Medulla oblongata (tissue), 1 donor: Measurements from ENCODE around the gene IL15.

Experiments used
- DNase-seq: peaks from one replicate; pipeline ENCODE4 v3.0.0-alpha.2; 2015; ENCODE audit errors: extremely low spot score

Gene IL15

DNA sequence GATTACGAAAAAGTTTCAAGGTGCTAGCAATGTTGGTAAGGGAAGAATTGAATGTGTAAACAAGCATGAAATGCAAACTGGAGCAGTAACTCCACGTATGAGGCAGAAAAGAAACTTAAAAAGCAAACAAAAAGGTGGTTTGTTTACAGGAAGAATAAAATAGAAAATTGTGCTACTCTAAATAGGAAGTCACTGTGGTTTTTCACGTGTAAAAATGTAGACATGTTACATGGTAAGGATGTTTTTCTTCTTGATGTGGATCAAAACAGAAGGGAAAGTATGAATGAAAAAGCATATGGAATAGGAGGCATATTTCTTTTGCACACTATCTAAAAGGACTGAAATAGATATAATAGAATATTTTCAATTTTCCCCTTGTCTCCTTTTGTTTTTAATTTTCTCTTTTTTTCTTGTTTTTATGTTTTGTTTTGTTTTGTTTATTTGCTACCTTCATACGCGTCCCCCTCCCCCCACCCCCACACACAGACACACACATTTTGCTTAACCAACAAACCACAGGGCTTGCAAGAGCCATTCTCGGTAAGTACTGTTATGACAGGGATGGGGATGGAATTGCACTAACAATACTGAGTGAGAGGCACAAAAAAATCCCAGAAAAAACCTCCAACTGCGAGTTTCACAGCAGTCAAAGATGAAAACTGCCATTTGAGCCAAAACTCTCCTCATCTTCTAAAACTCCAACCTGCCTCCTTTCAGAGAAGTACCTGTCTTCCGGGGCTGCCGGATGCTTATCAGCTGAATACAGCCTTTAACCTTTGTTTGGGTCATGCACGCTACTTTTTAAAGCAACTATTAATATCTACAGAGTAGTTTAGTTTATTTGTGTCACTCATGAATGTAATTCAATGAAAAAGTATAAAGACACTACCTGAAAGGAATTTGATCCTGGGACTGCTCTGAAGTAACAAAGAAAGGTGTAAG is 135.8 kb downstream of the IL15 start:
- no peak for DNase-seq

DNA sequence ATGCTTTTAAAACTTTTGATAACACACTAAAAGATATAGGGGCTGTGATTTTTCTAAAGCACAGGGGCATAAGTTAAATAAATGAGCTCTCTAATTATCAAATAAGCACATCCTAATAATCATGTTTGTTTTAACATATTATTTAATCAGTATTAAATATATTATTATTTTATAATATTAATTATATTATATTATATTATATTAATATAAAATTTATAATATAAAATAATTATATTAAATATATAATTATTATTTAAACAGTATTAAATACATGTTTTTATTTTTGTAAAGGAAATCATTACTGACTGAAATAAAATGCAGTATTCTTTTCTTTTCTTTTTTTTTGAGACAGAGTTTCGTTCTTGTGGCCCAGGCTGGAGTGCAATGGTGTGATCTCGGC is 136.5 kb downstream of the IL15 start:
- DNase-seq: no peak

DNA sequence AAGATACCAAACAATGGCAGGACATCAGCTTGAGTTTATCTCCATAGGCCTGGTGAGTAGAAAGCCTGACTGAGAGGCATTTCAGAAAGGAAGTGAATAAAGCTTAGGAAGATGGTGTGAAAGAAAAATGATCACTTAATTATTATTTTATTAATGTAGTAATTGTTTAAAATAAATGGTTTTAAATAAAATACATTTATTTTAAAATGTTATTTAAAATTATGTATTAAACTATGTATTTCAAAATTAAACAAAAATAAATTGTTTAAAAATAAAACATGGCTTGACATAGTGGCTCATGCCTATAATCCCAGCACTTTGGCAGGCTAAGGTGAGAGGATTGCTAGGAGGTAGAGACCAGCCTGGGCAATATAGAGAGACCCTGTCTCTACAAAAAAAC is 145.8 kb downstream of the IL15 start:
- DNase-seq: no peak
